ENCODE measurements around the gene ATG14. TPM values are rescaled to one million over a fixed set of nuclear protein-coding genes. Genes with fewer than 3 reads are reported as not detected.

ATG14 gene
- polyA plus RNA-seq, 1 experiment: 9.2 TPM

GRCh38 chr14:55327179-55327578 lies 84.5 kb downstream of the ATG14 start:
- ChIA-PET POLR2A (no interaction called here), CTCF (interaction anchor here (0.6 kb wide), 1 partner anchor 1364 kb away, joined by 3 read pairs; no protein-coding TSS in a partner anchor)
- no peak for DNase-seq (ENCODE audit: low read depth)
- H3K27me3 ChIP-seq (ENCODE audit: control insufficient read depth, insufficient read depth, low read length): no peaks in the 10 kb centered on the region
- no peak overlapping the region for H3K4me3 ChIP-seq (ENCODE audit: low read depth, low read length)
- H3K36me3 ChIP-seq (ENCODE audit: control insufficient read depth, insufficient read depth, low read length): no peaks in the 10 kb centered on the region
- TF ChIP-seq CTCF (IDR thresholded peaks at IDR 0.05; ENCODE audit: insufficient read depth, low read depth, low read length): no peak

- no peak for TF ChIP-seq CTCF (IDR thresholded peaks at IDR 0.05; ENCODE audit: insufficient read depth, low read depth, low read length)
- no peak for DNase-seq (ENCODE audit: low read depth)
- Histone ChIP-seq H3K36me3 (ENCODE audit: control insufficient read depth, insufficient read depth, low read length) (no peaks in the 10 kb centered on the region), H3K27me3 (ENCODE audit: control insufficient read depth, insufficient read depth, low read length) (no peaks in the 10 kb centered on the region), H3K4me3 (ENCODE audit: low read depth, low read length) (no peak overlapping the region)
- ChIA-PET POLR2A (no interaction called here), CTCF (no interaction called here)
These were observed 86.8 kb downstream of the ATG14 start for GRCh38 chr14:55324812-55325211.

- Histone ChIP-seq H3K4me3 (ENCODE audit: low read depth, low read length) (no peak overlapping the region), H3K36me3 (ENCODE audit: control insufficient read depth, insufficient read depth, low read length) (no peaks in the 10 kb centered on the region), H3K27me3 (ENCODE audit: control insufficient read depth, insufficient read depth, low read length) (no peaks in the 10 kb centered on the region)
- DNase-seq (ENCODE audit: low read depth): no peak
- no peak for TF ChIP-seq CTCF (IDR thresholded peaks at IDR 0.05; ENCODE audit: insufficient read depth, low read depth, low read length)
- POLR2A ChIA-PET: no interaction called here
- CTCF ChIA-PET: no interaction called here
These were observed 87.7 kb downstream of the ATG14 start for GRCh38 chr14:55323910-55324309.

GRCh38 chr14:55318694-55319093 lies 92.9 kb downstream of the ATG14 start:
- POLR2A ChIA-PET: no interaction called here
- Histone ChIP-seq H3K27me3 (ENCODE audit: control insufficient read depth, insufficient read depth, low read length) (no peaks in the 10 kb centered on the region), H3K36me3 (ENCODE audit: control insufficient read depth, insufficient read depth, low read length) (no peaks in the 10 kb centered on the region; the same call in 1 of the 2 replicates), H3K4me3 (ENCODE audit: low read depth, low read length) (no peak overlapping the region)
- no peak for DNase-seq (ENCODE audit: low read depth)
- CTCF ChIA-PET: interaction anchor here (1.9 kb wide), 1 partner anchor 10 kb away, joined by 6 read pairs; no protein-coding TSS in a partner anchor
- TF ChIP-seq CTCF (IDR thresholded peaks at IDR 0.05; ENCODE audit: insufficient read depth, low read depth, low read length): no peak

GRCh38 chr14:55317542-55318306 lies 93.9 kb downstream of the ATG14 start:
- H3K36me3 ChIP-seq (ENCODE audit: control insufficient read depth, insufficient read depth, low read length): no peaks in the 10 kb centered on the region; the same call in 1 of the 2 replicates
- H3K4me3 ChIP-seq (ENCODE audit: low read depth, low read length): no peak overlapping the region
- CTCF ChIA-PET: interaction anchor here (1.9 to 2.3 kb wide), 2 partner anchors 9 to 37 kb away, joined by 6 to 7 read pairs; no protein-coding TSS in a partner anchor
- POLR2A ChIA-PET: no interaction called here
- no peak for TF ChIP-seq CTCF (IDR thresholded peaks at IDR 0.05; ENCODE audit: insufficient read depth, low read depth, low read length)
- no peak for DNase-seq (ENCODE audit: low read depth)
- no peaks in the 10 kb centered on the region for H3K27me3 ChIP-seq (ENCODE audit: control insufficient read depth, insufficient read depth, low read length)

Data from BJ (cell line).